GM21381 (cell line): Measurements from ENCODE around the gene TXNDC9.
"Not testable (repeated sequence)": the region's sequence is repeated elsewhere in the genome, so short reads cannot be mapped to it uniquely, and the experiment has no call there.

Experiments used
- ATAC-seq: cut with Tn5 transposase; IDR thresholded peaks from one replicate; pipeline ENCODE4 v1.9.1; 2021; ENCODE audit warnings: mild to moderate bottlenecking, moderate library complexity; ENCODE audit not compliant: unreplicated experiment

The TXNDC9 gene

GRCh38 chr2:99336804-99337112 is 625 bp upstream of the TXNDC9 start:
- ATAC-seq = peak; percentile 4

DNA sequence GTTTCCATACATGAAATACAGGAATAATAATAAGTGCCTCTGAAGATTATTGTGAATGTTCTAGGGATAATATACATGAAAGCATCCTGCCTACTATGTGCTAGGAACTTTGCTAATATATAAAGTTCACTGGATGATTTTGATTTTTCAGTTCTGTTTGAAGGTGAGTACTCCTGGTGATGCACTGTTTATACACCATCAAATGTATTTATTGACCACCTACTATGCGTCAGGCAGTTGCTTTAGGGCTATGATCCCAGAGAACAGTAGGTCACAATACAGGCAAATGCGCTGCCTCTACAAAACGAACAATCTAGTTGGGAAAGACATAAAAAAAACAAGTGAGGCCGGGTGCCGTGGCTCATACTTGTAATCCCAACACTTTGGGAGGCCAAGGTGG is 10.7 kb downstream of the TXNDC9 start:
- no peak for ATAC-seq

GRCh38 chr2:99317873-99318200 is 18.3 kb downstream of the TXNDC9 start:
- not testable (repeated sequence) for ATAC-seq

- no peak for ATAC-seq
Measured at GRCh38 chr2:99317161-99317872, 18.8 kb downstream of the TXNDC9 start.

GRCh38 chr2:99301097-99301496 is 35.0 kb downstream of the TXNDC9 start, which contains the start of gene LYG1:
Gene LYG1, minus strand, starts transcription at chr2:99301197. Its CDS starts 5,527 bp downstream, at chr2:99295670.
- not testable (repeated sequence) for ATAC-seq

- ATAC-seq = no peak
Measured at GRCh38 chr2:99299580-99299979, 36.6 kb downstream of the TXNDC9 start.

DNA sequence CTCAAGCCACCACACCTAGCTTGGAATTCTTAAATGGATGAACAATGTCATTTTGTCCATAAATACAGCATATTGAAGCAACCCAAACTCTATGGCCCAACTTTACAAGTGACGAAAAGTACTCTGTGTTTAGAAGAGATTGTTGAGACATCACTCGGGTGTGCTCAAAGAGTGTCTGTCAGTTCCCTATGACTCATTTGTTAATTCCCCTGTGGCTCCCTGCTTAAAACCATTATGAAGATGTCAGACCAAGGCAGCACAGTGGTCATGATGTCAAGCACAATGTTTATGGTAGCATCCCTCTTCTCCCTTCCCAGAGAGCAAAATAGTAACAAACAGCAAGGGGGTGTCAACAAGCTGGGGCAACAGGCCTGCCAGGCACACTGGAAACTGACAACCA is 38.1 kb downstream of the TXNDC9 start:
- ATAC-seq = no peak

GRCh38 chr2:99285526-99285925 is 50.6 kb downstream of the TXNDC9 start:
- no peak for ATAC-seq

GRCh38 chr2:99279969-99280695 is 56.0 kb downstream of the TXNDC9 start:
- ATAC-seq = no peak

DNA sequence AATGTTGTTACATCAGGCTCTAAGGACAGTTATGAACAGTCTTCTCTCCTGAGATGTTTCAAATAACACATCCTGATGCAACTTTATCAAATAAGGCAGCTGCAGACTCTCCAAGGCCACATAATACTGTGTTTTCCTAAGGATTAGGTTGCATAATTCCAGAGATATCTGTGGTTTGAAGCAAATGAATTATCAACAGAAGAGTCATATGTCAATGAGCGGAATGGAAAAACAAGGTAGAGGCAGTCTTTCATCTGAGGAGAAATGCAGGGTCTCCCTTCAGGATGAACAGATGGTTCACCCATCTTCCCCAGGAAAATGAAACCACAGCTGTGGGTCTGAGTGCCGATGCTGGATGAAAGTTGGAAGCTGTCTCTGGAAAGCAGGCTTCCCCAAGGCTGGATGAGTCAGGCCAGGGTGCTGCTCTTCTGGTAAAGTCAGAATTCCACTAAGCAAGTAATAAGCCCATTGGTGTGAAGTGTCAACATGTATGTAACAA is 57.3 kb downstream of the TXNDC9 start:
- no peak for ATAC-seq

DNA sequence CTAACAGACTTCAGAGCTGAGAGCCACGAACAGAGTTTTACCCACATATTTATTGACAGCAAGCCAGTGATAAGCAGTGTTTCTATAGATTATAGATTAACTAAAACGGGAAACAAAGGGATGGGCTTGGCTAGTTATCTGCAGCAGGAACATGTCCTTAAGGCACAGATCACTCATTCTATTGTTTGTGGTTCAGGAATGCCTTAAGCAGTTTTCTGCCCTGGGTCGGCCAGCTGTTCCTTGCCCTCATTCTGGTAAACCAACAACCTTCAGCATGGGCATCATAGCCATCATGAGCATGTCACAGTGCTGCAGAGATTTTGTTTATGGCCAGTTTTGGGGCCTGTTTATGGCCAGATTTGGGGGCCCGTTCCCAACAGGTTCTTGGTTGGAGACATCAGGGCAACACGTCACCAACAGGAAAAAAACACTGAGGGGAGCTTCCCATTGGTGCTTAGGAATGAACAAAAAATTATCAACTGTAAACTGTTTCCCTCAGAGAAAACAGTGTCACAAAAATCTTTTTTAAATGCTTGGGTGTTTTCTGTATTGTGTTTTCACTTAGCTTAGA is 57.9 kb downstream of the TXNDC9 start:
- not testable (repeated sequence) for ATAC-seq

GRCh38 chr2:99275882-99276281 is 60.3 kb downstream of the TXNDC9 start:
- ATAC-seq = no peak
